GM23248 (cell line): ENCODE measurements around the gene CEP131. TPM values are rescaled to one million over a fixed set of nuclear protein-coding genes. Genes with fewer than 3 reads are reported as not detected.

Experiments
- DNase-seq: peaks from one replicate; pipeline ENCODE4 v3.0.0-alpha.2; 2015
- H2AFZ ChIP-seq: fragments of 200-600 bp; sonication (generic); 2 replicates; pipeline ENCODE4 v1.6.1; 2016; ENCODE audit warnings: antibody characterized with exemption
- H3F3A ChIP-seq: fragments of 200-600 bp; sonication (generic); 2 replicates; pipeline ENCODE4 v1.6.1; 2016; ENCODE audit warnings: mild to moderate bottlenecking, antibody characterized with exemption, mixed run types; ENCODE audit not compliant: insufficient read depth
- H3K27ac ChIP-seq: fragments of 200-600 bp; sonication (generic); 2 replicates; pipeline ENCODE4 v1.5.1; 2016; ENCODE audit warnings: mild to moderate bottlenecking
- H3K27me3 ChIP-seq: fragments of 200-600 bp; sonication (generic); replicated peaks from 2 replicates; pipeline ENCODE4 v1.6.1; 2016; ENCODE audit warnings: mild to moderate bottlenecking; ENCODE audit not compliant: insufficient read depth
- H3K36me3 ChIP-seq: fragments of 200-600 bp; sonication (generic); 2 replicates; pipeline ENCODE4 v1.6.1; 2016; ENCODE audit warnings: low read depth, mild to moderate bottlenecking
- H3K4me1 ChIP-seq: fragments of 200-600 bp; sonication (generic); 2 replicates; pipeline ENCODE4 v1.6.1; 2016; ENCODE audit warnings: mild to moderate bottlenecking; ENCODE audit not compliant: insufficient read depth
- H3K4me2 ChIP-seq: fragments of 200-600 bp; sonication (generic); one replicate; pipeline ENCODE4 v1.6.1; 2016; ENCODE audit warnings: mild to moderate bottlenecking; ENCODE audit not compliant: unreplicated experiment
- H3K4me3 ChIP-seq: fragments of 200-600 bp; sonication (generic); 2 replicates; pipeline ENCODE4 v1.5.1; 2016; ENCODE audit warnings: mild to moderate bottlenecking
- H3K79me2 ChIP-seq: fragments of 200-600 bp; sonication (generic); 2 replicates; pipeline ENCODE4 v1.6.1; 2016; ENCODE audit warnings: mild to moderate bottlenecking; ENCODE audit not compliant: insufficient read depth
- H3K9ac ChIP-seq: fragments of 200-600 bp; sonication (generic); 2 replicates; pipeline ENCODE4 v1.6.1; 2016; ENCODE audit warnings: mild to moderate bottlenecking
- H3K9me2 ChIP-seq: fragments of 200-600 bp; sonication (generic); 2 replicates; pipeline ENCODE4 v1.6.1; 2016; ENCODE audit warnings: mixed run types, mild to moderate bottlenecking, moderate library complexity; ENCODE audit not compliant: insufficient read depth
- H3K9me3 ChIP-seq: fragments of 200-600 bp; sonication (generic); one replicate; pipeline ENCODE4 v1.6.1; 2017; ENCODE audit warnings: low read depth
- H4K20me1 ChIP-seq: fragments of 200-600 bp; sonication (generic); 2 replicates; pipeline ENCODE4 v1.6.0; 2016; ENCODE audit not compliant: insufficient read depth
- EZH2 ChIP-seq: fragments of 200-600 bp; sonication (generic); IDR thresholded peaks from 2 replicates; pipeline ENCODE4 v1.6.1; 2018; ENCODE audit warnings: antibody characterized with exemption, mild to moderate bottlenecking; ENCODE audit not compliant: insufficient read depth, poor library complexity, severe bottlenecking
- EZH2phosphoT487 ChIP-seq: fragments of 200-600 bp; sonication (generic); IDR thresholded peaks from 2 replicates; pipeline ENCODE4 v1.6.1; 2018; ENCODE audit warnings: antibody characterized with exemption, moderate library complexity, mild to moderate bottlenecking, low read depth; ENCODE audit not compliant: insufficient read depth
- WGBS, 2 experiments: methylation state at CpG; one replicate each; pipeline ENCODE4 v1.1.6; 2015 to 2017; ENCODE audit warnings: low lambda C conversion rate in 2 of 2, low coverage in 1 of 2; ENCODE audit errors: missing lambda C conversion rate in 2 of 2; 5-methylcytosine and 5-hydroxymethylcytosine counted together
- in situ Hi-C: fragments of 300-500 bp; cut with MboI; formaldehyde crosslinking; loops from 2 replicates; pipeline ENCODE4 v1.15.0; 2020
- polyA plus RNA-seq: library from polyadenylated mRNA; unstranded; fragments of >200 nt; fragmentation: Nextera tagmentation; extraction: Ambion mirVana; gene quantifications from 2 replicates; pipeline ENCODE4 v1.2.1, GENCODE V29; 2016
- total RNA-seq: library from RNA; depleted of rRNA; stranded (reverse); fragments of >200 nt; shearing (Covaris generic); gene quantifications from 2 replicates; pipeline ENCODE4 v1.2.3, GENCODE V29; 2014

The CEP131 gene
- total and polyA plus RNA-seq, 2 experiments from 2014 or later = 5.6 to 8.0 TPM

- H4K20me1 ChIP-seq = no peaks in the 10 kb centered on the region
- no peaks in the 10 kb centered on the region for H3K27me3 ChIP-seq
- H3K36me3 ChIP-seq = no peaks in the 10 kb centered on the region
- no peaks in the 10 kb centered on the region for H3K79me2 ChIP-seq
- TF ChIP-seq EZH2phosphoT487 (no peak), EZH2 (no peak)
- no peak overlapping the region for H3K4me2 ChIP-seq
- DNase-seq = no peak
- in situ Hi-C loops = loop anchor here (10.0 kb wide), 1 partner anchor 214 kb away; no protein-coding TSS in a partner anchor
- no peak overlapping the region for H3K4me3 ChIP-seq
- H3F3A ChIP-seq = no peaks in the 10 kb centered on the region
- WGBS, 2 experiments = 93 to 95% methylated on average over 14 to 18 of the region's 18 CpGs
- H3K4me1 ChIP-seq = no peaks in the 10 kb centered on the region
- no peak overlapping the region for H3K9ac ChIP-seq
- H3K27ac ChIP-seq = no peak overlapping the region
- no peaks in the 10 kb centered on the region for H3K9me2 ChIP-seq
- H3K9me3 ChIP-seq = no peaks in the 10 kb centered on the region
- H2AFZ ChIP-seq = no peak overlapping the region
Observed at GRCh38 chr17:81261096-81261495, 38.3 kb upstream of the CEP131 start.

- in situ Hi-C loops = loop anchor here (10.0 kb wide), 1 partner anchor 214 kb away; no protein-coding TSS in a partner anchor
- H3K9ac ChIP-seq = no peak overlapping the region
- no peak overlapping the region for H3K27ac ChIP-seq
- H3K9me2 ChIP-seq = no peaks in the 10 kb centered on the region
- TF ChIP-seq EZH2 (no peak), EZH2phosphoT487 (no peak)
- no peak overlapping the region for H2AFZ ChIP-seq
- 96 to 98% methylated on average over 19 of the region's 19 CpGs for WGBS, 2 experiments
- no peaks in the 10 kb centered on the region for H3F3A ChIP-seq
- DNase-seq = no peak
- no peaks in the 10 kb centered on the region for H3K79me2 ChIP-seq
- no peak overlapping the region for H3K4me2 ChIP-seq
- H3K9me3 ChIP-seq = no peaks in the 10 kb centered on the region
- no peaks in the 10 kb centered on the region for H3K36me3 ChIP-seq
- no peak overlapping the region for H3K4me3 ChIP-seq
- no peaks in the 10 kb centered on the region for H4K20me1 ChIP-seq
- H3K4me1 ChIP-seq = no peaks in the 10 kb centered on the region
- H3K27me3 ChIP-seq = no peaks in the 10 kb centered on the region
Observed at GRCh38 chr17:81260641-81261040, 37.9 kb upstream of the CEP131 start.

- DNase-seq = no peak
- H3K4me3 ChIP-seq = no peak overlapping the region
- no peaks in the 10 kb centered on the region for H3K4me1 ChIP-seq
- no peaks in the 10 kb centered on the region for H3K9me3 ChIP-seq
- no peak for TF ChIP-seq EZH2
- no peak for TF ChIP-seq EZH2phosphoT487
- no peaks in the 10 kb centered on the region for H4K20me1 ChIP-seq
- H3F3A ChIP-seq = no peaks in the 10 kb centered on the region
- no peak overlapping the region for H2AFZ ChIP-seq
- no peak overlapping the region for H3K4me2 ChIP-seq
- in situ Hi-C loops = loop anchor here (10.0 kb wide), 1 partner anchor 215 kb away; no protein-coding TSS in a partner anchor
- no peaks in the 10 kb centered on the region for H3K9me2 ChIP-seq
- H3K79me2 ChIP-seq = no peaks in the 10 kb centered on the region
- no peak overlapping the region for H3K9ac ChIP-seq
- no peaks in the 10 kb centered on the region for H3K36me3 ChIP-seq
- 98% methylated on average over 17 of the region's 17 CpGs for whole genome bisulfite sequencing, 2 experiments
- H3K27me3 ChIP-seq = no peaks in the 10 kb centered on the region
- no peak overlapping the region for H3K27ac ChIP-seq
Observed at GRCh38 chr17:81260171-81260570, 37.4 kb upstream of the CEP131 start.

GRCh38 chr17:81259058-81259605 lies 36.4 kb upstream of the CEP131 start:
- 91% methylated on average over 23 of the region's 23 CpGs for WGBS, 2 experiments
- Histone ChIP-seq H3K27me3 (no peaks in the 10 kb centered on the region), H3K36me3 (no peaks in the 10 kb centered on the region), H3K79me2 (no peaks in the 10 kb centered on the region), H3K9me3 (no peaks in the 10 kb centered on the region), H3K9me2 (no peaks in the 10 kb centered on the region), H3K4me1 (no peaks in the 10 kb centered on the region), H3K27ac (no peak overlapping the region), H2AFZ (no peak overlapping the region), H4K20me1 (no peaks in the 10 kb centered on the region), H3K9ac (no peak overlapping the region), H3K4me3 (no peak overlapping the region), H3F3A (no peaks in the 10 kb centered on the region), H3K4me2 (no peak overlapping the region)
- no peak for TF ChIP-seq EZH2
- TF ChIP-seq EZH2phosphoT487 = no peak
- in situ Hi-C loops = no loop called here
- no peak for DNase-seq
